ENCODE measurements around the gene OSBPL1A.

OSBPL1A gene

DNA sequence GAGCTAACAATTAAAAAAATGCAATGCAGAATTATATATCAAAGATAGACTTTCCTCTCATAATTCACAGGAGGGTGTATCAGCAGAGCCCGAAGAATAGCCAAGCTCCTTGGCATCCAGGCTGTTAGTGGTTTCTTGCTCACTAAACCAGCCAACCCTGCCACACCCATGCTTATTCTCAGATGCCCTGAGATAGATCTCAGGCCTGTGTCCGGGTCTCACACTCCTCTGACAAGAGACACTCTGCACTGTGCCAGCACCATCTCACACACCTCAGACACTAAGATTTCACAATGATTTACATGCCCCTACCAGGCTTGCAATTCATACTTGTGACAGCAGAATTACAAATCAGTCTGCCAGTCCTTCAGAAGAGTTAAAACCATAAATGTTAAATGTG, 64.5 kb downstream of the OSBPL1A start:
- peaks cover 7% of the 10 kb centered on the region for H3K36me3 Mint-ChIP-seq
- H3K27ac Mint-ChIP-seq: no peak overlapping the region
- no peaks in the 10 kb centered on the region for H3K4me1 Mint-ChIP-seq (ENCODE audit: low read depth)
- no peak overlapping the region for H3K4me3 Mint-ChIP-seq
- no peaks in the 10 kb centered on the region for H3K9me3 Mint-ChIP-seq (ENCODE audit: low read depth)
- H3K27me3 Mint-ChIP-seq: no peaks in the 10 kb centered on the region

DNA sequence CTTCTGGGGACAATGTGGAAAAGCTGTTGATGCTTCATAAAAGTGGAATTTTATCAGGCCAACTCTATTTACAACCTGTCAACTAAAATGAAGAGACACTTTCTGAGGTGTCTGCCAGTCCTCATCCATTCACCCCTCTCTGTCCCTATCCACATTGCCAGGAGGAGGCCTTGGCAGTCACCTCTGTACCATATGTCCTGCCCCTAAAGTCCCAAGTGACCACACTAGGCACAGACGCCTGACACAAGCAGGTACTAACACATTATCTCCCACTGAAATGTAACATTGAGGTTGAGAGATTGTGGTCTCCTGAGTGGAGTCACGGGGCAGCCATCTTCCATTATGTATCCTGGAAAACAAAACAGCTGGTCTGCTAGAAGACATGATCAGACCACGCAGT, 71.4 kb downstream of the OSBPL1A start:
- no peaks in the 10 kb centered on the region for H3K9me3 Mint-ChIP-seq (ENCODE audit: low read depth)
- H3K4me1 Mint-ChIP-seq (ENCODE audit: low read depth): no peaks in the 10 kb centered on the region
- no peaks in the 10 kb centered on the region for H3K27me3 Mint-ChIP-seq
- H3K4me3 Mint-ChIP-seq: no peak overlapping the region
- no peak overlapping the region for H3K27ac Mint-ChIP-seq
- peaks cover 2% of the 10 kb centered on the region for H3K36me3 Mint-ChIP-seq

DNA sequence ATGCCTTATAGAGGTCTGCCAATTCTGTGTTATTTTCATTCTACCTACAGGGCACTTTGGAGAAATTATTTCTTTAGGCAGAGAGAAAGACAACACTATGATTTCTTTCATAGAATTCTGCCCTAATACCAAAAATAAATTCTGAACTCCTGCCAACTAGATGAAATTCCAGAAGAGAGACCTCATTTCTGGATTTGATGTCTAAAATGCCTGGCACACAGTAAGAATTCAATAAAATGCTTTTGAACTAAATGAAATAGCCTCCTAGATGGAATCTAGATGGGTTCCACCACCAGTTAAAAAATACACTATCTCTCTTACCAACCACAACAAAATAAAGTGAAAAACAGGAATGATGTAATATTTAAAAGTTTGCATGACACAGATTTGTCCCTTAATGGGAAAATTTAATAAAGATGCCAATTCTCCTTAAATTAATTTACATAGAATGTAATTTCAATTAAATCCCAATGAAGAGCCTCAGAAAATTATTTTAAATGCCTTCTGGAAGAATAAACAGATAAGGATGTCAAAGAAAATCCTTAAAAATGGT, 75.0 kb downstream of the OSBPL1A start:
- Mint-ChIP-seq H3K27ac (no peak overlapping the region), H3K36me3 (no peaks in the 10 kb centered on the region), H3K4me1 (ENCODE audit: low read depth) (no peaks in the 10 kb centered on the region), H3K27me3 (no peaks in the 10 kb centered on the region), H3K4me3 (no peak overlapping the region), H3K9me3 (ENCODE audit: low read depth) (no peaks in the 10 kb centered on the region)

DNA sequence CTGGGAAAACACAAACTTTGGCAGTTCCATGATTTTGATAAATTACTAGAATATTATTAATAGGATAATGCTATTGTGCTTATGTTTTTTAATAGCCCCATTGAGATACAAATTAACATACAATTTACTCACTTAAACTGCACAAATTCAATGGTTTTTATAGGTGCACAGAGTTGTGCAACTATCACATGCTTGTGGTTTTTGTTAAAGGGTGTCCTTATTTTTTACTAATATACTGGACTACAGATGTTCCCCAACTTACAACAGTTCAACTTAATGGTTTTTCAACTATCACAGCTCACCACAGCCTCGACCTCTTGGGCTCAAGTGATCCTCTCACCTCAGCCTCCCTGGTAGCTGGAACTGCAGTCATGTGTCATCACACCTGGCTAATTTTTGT, 76.6 kb downstream of the OSBPL1A start:
- Mint-ChIP-seq H3K4me1 (ENCODE audit: low read depth) (peaks cover 2% of the 10 kb centered on the region), H3K4me3 (no peak overlapping the region), H3K36me3 (no peaks in the 10 kb centered on the region), H3K9me3 (ENCODE audit: low read depth) (no peaks in the 10 kb centered on the region), H3K27ac (no peak overlapping the region), H3K27me3 (no peaks in the 10 kb centered on the region)

DNA sequence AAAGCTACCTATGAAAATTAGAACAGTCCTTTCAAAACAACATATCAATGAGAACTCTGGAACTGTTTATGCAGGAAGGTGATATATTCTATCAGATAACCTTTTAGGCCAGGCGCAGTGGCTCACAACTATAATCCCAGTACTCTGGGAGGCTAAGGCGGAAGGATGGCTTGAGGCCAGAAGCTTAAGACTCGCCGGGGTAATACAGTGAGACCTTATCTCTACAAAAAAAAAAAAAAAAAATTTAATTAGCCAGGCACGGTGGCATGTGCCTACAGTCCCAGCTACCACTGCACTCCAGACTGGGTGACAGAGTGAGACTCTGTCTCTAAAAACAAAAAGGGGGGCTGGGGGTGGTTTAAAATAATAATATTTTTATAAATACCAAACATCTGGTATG, 77.9 kb downstream of the OSBPL1A start:
- Mint-ChIP-seq H3K27ac (no peak overlapping the region), H3K4me1 (ENCODE audit: low read depth) (peaks cover 2% of the 10 kb centered on the region), H3K27me3 (no peaks in the 10 kb centered on the region), H3K36me3 (no peaks in the 10 kb centered on the region), H3K9me3 (ENCODE audit: low read depth) (no peaks in the 10 kb centered on the region), H3K4me3 (no peak overlapping the region)

DNA sequence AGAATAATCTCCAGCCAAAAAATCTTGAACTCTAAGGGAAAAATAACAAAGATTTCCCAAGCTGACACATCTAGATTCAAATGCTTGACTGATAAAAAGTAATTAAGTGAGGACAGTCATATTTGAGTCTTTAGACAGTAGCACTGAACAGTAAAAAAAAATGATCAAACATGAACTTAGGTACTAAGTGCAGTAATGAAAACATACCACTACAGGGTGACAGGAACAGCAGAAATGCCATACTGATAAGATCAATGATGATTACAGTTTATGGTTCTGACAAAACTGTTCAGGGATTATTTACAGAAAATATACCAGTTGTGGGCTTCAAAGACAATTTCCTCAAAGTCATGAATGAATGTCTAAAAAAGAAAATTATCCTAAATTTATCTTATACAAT, 80.3 kb downstream of the OSBPL1A start:
- peaks cover 2% of the 10 kb centered on the region for H3K36me3 Mint-ChIP-seq
- H3K4me3 Mint-ChIP-seq: no peak overlapping the region
- peaks cover 2% of the 10 kb centered on the region for H3K4me1 Mint-ChIP-seq (ENCODE audit: low read depth)
- no peak overlapping the region for H3K27ac Mint-ChIP-seq
- H3K27me3 Mint-ChIP-seq: no peaks in the 10 kb centered on the region
- no peaks in the 10 kb centered on the region for H3K9me3 Mint-ChIP-seq (ENCODE audit: low read depth)

DNA sequence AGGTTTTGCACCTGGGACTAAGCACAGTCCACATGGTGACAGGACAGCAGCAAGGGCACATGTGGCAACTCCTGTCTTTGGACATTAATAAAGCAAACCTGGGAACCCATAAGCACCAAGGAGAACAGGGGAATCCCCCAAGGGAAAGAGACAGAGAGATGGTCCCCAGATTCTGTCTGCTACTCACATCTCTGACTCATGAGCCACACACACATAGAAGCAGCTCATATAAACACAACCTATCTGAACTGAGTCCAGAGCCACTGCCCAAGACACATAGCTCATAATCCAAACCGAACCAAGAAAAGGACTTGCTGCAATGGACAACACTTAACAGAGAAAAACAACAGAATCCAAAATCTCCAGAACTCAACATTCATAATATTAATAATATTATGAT, 82.5 kb downstream of the OSBPL1A start:
- Mint-ChIP-seq H3K9me3 (ENCODE audit: low read depth) (no peaks in the 10 kb centered on the region), H3K4me3 (no peak overlapping the region), H3K4me1 (ENCODE audit: low read depth) (peaks cover 2% of the 10 kb centered on the region), H3K27me3 (no peaks in the 10 kb centered on the region), H3K36me3 (peaks cover 4% of the 10 kb centered on the region), H3K27ac (no peak overlapping the region)

DNA sequence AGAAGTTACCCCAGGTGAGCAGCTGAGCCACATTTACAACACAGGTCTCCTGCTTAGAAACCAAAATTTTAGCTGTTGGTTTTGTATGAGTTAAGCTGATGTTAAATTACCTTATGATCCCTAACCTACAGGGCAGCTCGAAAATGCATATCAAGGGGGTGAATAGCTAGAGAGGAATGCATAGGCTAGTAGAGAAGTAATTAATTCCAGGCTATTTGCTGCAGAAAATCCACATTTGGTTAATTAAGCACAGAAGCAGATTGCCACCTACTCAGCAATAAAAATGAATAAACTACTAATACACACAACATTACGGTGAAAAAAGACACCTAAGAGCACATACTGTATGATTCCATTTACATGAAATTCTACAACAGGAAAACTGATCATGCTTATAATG, 91.4 kb downstream of the OSBPL1A start:
- Mint-ChIP-seq H3K9me3 (ENCODE audit: low read depth) (peaks cover 5% of the 10 kb centered on the region), H3K4me3 (no peak overlapping the region), H3K27ac (no peak overlapping the region), H3K4me1 (ENCODE audit: low read depth) (no peaks in the 10 kb centered on the region), H3K27me3 (peaks cover 2% of the 10 kb centered on the region), H3K36me3 (peaks cover 6% of the 10 kb centered on the region)

DNA sequence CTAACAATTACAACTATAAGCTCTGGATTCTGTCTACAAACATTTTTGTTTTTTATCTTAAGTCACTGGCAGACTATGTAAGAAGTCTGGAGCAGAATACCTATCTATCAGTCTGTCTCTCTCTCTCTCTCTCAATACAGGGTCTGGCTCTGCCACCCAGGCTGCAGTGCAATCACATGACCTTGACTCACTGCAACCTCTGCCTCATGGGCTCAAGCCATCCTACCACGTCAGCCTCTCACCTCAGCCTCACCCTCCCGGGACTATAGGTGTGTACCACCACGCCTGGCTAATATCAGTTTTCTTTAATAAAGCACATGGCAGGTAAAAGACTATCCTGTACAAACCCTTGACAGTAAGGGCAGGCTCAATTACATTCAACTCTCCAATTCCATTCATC, 96.9 kb downstream of the OSBPL1A start:
- Mint-ChIP-seq H3K36me3 (peaks cover 2% of the 10 kb centered on the region), H3K4me1 (ENCODE audit: low read depth) (no peaks in the 10 kb centered on the region), H3K27me3 (no peaks in the 10 kb centered on the region), H3K4me3 (no peak overlapping the region), H3K27ac (no peak overlapping the region), H3K9me3 (ENCODE audit: low read depth) (no peaks in the 10 kb centered on the region)

DNA sequence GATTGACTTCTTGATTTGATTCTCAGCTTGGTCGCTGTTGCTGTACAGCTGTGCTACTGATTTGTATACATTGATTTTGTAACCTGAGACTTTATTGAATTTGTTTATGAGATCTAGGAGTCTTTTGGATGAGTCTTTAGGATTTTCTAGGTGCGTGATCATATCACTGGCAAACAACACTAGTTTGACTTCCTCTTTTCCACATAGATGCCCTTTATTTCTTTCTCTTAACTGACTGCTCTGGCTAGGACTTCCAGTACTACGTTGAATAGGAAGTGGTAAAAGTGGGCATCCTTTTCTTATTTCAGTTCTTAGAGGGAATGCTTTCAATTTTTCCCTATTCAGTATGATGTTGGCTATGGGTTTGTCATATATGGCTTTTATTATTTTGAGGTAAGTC, 101.3 kb downstream of the OSBPL1A start:
- Mint-ChIP-seq H3K36me3 (peaks cover 2% of the 10 kb centered on the region), H3K27ac (no peak overlapping the region), H3K9me3 (ENCODE audit: low read depth) (no peaks in the 10 kb centered on the region), H3K4me3 (no peak overlapping the region), H3K4me1 (ENCODE audit: low read depth) (no peaks in the 10 kb centered on the region), H3K27me3 (no peaks in the 10 kb centered on the region)

DNA sequence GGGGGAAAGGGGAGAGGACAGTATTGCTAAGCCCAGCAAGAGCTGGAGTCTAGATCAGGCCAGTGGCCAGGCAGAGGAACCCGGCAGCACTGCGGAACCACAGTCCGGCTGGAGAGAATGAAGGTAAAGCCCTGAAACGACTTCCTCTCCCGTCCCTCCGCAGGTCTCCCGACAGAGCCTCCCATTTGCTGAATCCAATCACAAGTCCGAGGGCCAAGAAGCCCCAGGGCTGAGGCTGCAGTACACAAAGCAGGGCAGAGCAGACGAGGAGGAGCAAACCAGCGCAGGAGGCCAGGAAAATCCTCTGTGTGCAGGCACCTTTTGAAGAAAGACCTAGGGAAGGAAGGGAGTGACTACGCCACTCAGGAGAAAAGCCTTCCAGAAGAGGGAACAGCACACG, 104.4 kb downstream of the OSBPL1A start:
- no peak overlapping the region for H3K4me3 Mint-ChIP-seq
- H3K27me3 Mint-ChIP-seq: peaks cover 1% of the 10 kb centered on the region
- H3K36me3 Mint-ChIP-seq: peaks cover under 1% of the 10 kb centered on the region
- H3K27ac Mint-ChIP-seq: no peak overlapping the region
- H3K4me1 Mint-ChIP-seq (ENCODE audit: low read depth): no peaks in the 10 kb centered on the region
- no peaks in the 10 kb centered on the region for H3K9me3 Mint-ChIP-seq (ENCODE audit: low read depth)

DNA sequence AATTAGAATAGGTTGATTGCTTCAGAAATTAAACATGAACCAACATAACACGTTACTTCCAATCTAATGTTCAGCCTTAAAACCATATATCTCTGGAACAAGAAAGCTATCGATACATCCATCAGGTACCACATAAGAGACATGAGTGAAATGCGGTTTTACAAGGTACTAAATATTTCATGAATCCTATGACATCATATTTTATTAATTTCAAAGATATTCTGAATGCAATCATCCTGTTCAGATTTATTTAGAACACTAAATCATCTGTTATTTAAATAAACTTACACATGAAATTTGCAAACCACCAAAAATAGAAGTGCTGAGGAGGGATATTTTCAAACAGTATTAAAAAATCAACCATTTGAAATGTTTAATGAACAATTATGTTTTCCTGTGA, 119.0 kb downstream of the OSBPL1A start:
- Mint-ChIP-seq H3K27me3 (peaks cover 7% of the 10 kb centered on the region), H3K4me3 (no peak overlapping the region), H3K4me1 (ENCODE audit: low read depth) (no peaks in the 10 kb centered on the region), H3K36me3 (peaks cover 4% of the 10 kb centered on the region), H3K27ac (no peak overlapping the region), H3K9me3 (ENCODE audit: low read depth) (no peaks in the 10 kb centered on the region)

DNA sequence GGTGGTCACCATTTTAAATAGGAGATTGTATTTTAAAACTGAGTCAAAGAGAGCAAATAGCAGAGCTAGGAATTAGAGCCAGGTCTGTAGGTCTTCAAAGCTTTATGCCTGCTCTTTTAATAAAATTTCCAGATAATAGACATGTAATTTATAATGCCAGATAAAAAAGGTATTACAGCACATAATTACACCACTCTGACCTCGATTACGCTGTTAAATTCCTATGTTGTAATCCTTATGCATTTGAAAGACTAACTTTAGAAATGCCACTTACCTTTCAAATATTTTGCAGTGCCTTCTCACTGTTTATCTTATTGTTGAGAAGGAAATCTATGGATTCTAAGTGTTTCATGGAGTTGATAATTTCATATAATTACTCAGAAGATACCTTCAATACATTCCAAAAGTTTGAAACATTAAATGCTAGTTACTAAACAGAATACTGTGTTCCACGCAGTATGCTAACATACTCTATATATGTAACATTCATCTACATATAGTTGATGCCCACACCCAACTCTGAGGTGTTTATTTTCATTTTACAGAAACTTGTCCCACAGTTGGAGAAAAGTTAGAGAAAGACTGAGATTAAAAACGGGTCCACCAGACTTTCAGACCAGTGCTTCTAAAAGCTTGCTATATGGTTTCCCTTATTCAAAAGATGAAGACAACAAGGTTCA, 120.0 kb downstream of the OSBPL1A start:
- peaks cover 11% of the 10 kb centered on the region for H3K27me3 Mint-ChIP-seq
- H3K36me3 Mint-ChIP-seq: peaks cover 4% of the 10 kb centered on the region
- H3K4me3 Mint-ChIP-seq: no peak overlapping the region
- H3K27ac Mint-ChIP-seq: no peak overlapping the region
- no peaks in the 10 kb centered on the region for H3K4me1 Mint-ChIP-seq (ENCODE audit: low read depth)
- no peaks in the 10 kb centered on the region for H3K9me3 Mint-ChIP-seq (ENCODE audit: low read depth)

DNA sequence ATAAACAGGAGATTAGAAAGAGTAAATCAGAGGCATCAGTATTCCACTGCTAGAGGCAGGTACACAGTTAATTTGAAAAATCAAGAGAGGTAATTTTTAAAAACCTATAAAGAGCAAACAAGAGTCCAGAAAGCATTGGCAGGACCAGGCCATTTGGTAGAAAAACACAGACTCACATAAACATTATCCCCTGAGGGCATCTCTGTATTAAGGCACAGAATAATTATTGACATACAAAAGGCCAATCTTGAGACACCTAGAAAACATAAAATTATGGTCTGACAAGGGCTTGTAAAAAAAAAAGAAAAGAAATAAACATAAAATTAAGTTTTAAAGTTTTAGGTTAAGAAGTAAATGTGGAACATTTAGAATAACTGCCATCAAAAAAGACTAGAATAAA, 120.6 kb downstream of the OSBPL1A start:
- peaks cover 4% of the 10 kb centered on the region for H3K36me3 Mint-ChIP-seq
- no peak overlapping the region for H3K4me3 Mint-ChIP-seq
- peaks cover 4% of the 10 kb centered on the region for H3K4me1 Mint-ChIP-seq (ENCODE audit: low read depth)
- H3K27ac Mint-ChIP-seq: no peak overlapping the region
- no peaks in the 10 kb centered on the region for H3K9me3 Mint-ChIP-seq (ENCODE audit: low read depth)
- H3K27me3 Mint-ChIP-seq: peaks cover 15% of the 10 kb centered on the region

DNA sequence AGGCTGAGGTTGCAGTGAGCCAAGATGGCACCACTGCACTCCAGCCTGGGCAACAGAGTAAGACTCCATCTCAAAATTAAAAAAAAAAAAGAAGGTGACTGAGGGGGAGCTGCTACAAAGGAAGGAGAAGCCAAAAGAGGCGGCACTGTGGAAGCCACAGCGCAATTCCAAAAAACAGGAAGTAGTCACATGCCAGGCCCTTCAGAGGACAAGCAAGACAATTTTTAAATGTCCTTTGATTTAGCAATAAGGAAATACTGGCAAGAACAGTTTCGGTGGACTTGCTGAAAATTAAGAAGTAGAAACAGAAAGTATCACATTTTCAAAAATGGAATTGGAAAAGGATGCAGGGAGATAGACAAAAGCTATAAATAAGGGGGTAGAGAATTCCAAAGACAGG, 122.8 kb downstream of the OSBPL1A start:
- Mint-ChIP-seq H3K4me3 (no peak overlapping the region), H3K27ac (no peak overlapping the region), H3K4me1 (ENCODE audit: low read depth) (peaks cover 4% of the 10 kb centered on the region), H3K36me3 (peaks cover 4% of the 10 kb centered on the region), H3K9me3 (ENCODE audit: low read depth) (no peaks in the 10 kb centered on the region), H3K27me3 (peaks cover 25% of the 10 kb centered on the region)

DNA sequence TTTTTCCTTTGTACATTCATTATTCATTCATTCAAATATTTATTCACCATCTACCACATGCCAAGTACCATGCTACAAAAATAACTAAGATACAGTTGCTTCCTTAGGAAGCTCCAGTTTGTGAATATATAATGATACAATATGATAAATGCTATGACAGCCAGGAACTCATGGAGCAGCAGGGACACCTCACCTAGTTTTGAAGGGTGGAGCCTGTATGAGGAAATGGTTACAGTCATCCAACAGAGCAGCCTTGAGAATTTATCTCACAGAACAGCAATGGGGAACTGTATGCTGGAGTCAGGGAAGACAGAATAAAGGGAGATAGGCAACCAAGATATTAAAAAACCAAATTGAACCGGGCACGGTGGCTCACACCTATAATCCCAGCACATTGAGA, 124.0 kb downstream of the OSBPL1A start:
- Mint-ChIP-seq H3K36me3 (peaks cover 5% of the 10 kb centered on the region), H3K9me3 (ENCODE audit: low read depth) (no peaks in the 10 kb centered on the region), H3K4me1 (ENCODE audit: low read depth) (peaks cover 4% of the 10 kb centered on the region), H3K4me3 (no peak overlapping the region), H3K27me3 (peaks cover 28% of the 10 kb centered on the region), H3K27ac (no peak overlapping the region)
